ENCODE measurements around the gene JUNB.

DNA sequence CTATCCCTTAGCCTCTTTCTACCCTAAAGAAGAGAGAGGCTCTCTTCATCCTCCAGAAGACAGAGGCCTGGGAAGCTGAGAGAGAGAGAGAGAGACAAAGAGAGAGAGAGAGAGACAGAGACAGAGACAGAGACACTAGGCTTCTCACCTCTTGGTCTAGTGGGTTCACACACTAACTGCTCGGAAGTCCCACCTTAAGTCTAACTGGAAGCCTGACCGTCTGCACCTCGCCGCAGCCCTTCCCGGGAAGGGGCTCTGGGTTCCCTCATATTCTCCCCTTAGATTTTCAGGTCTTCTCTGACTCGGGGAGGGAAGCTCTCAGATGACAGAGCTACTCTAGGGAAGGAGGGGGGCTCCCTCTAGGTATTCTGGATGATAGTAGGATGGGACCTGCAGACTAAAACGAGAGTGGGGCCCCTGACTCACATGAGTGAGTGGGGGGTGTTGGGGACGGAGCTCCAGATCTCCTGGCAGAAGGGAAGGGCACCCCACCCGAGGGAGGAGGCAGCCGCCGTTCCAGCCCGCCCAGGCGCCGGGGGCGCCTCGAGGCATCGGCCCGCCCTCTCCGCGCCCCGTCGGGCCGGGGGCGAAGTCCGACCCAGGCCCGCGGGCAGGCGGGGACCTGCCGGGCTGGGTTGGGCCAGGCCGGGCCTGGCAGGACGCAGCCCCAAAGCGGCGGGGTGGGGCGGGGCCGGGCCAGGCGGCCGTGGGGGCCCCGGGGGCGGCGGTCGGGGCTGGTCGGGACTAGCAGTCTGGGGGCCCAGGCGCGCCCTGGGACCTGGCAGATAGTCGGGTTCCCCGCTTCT lies 2.0 kb upstream of the JUNB start:
- TF ChIP-seq POLR2A (IDR thresholded peaks at IDR 0.05) = no peak
- TF ChIP-seq, protein P1, sequence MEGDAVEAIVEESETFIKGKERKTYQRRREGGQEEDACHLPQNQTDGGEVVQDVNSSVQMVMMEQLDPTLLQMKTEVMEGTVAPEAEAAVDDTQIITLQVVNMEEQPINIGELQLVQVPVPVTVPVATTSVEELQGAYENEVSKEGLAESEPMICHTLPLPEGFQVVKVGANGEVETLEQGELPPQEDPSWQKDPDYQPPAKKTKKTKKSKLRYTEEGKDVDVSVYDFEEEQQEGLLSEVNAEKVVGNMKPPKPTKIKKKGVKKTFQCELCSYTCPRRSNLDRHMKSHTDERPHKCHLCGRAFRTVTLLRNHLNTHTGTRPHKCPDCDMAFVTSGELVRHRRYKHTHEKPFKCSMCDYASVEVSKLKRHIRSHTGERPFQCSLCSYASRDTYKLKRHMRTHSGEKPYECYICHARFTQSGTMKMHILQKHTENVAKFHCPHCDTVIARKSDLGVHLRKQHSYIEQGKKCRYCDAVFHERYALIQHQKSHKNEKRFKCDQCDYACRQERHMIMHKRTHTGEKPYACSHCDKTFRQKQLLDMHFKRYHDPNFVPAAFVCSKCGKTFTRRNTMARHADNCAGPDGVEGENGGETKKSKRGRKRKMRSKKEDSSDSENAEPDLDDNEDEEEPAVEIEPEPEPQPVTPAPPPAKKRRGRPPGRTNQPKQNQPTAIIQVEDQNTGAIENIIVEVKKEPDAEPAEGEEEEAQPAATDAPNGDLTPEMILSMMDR (IDR thresholded peaks at IDR 0.05) = no peak

Data from breast epithelium (tissue), 3 donors.